Esophagus muscularis mucosa (tissue), 3 donors: Measurements from ENCODE around the gene CAMTA1.

Source experiments
- CTCF ChIP-seq, 3 experiments: fragments of 200-600 bp in 2 of 3; fragments of 450-650 bp in 1 of 3; sonication (generic) in 2 of 3; IDR thresholded peaks; one replicate each; pipeline ENCODE4 v1.5.1; 2017 to 2019; ENCODE audit warnings: antibody characterized with exemption in 3 of 3, mild to moderate bottlenecking in 2 of 3, moderate library complexity in 1 of 3
- POLR2A ChIP-seq: fragments of 450-650 bp; IDR thresholded peaks from one replicate; pipeline ENCODE4 v1.6.1; 2017; ENCODE audit warnings: antibody characterized with exemption, moderate library complexity, mild to moderate bottlenecking, low read depth

- TF ChIP-seq POLR2A, result no peak
- TF ChIP-seq CTCF (IDR thresholded peaks at IDR 0.05), result no peak
Observed at GRCh38 chr1:7422561-7422960, 637.3 kb downstream of the CAMTA1 start.
